ENCODE measurements around the gene ZSCAN5A.

- TF ChIP-seq CTCF (IDR thresholded peaks at IDR 0.05) = no peak
- no peak for TF ChIP-seq EP300 (IDR thresholded peaks at IDR 0.05)
- TF ChIP-seq POLR2AphosphoS5 (IDR thresholded peaks at IDR 0.05) = no peak
- no peak for TF ChIP-seq POLR2A (IDR thresholded peaks at IDR 0.05)
Measured at GRCh38 chr19:56284746-56285145, 29.9 kb downstream of the ZSCAN5A start.
